Type B pancreatic cell (in vitro differentiated cells): ENCODE results near the gene NHSL1. TPM values are rescaled to one million over a fixed set of nuclear protein-coding genes. Genes with fewer than 3 reads are reported as not detected.
A peak's percentile ranks its signal among the peaks of the same experiment; 100 is the strongest.

Source experiments
- DNase-seq: peaks from one replicate; pipeline ENCODE4 v3.0.0; 2021; ENCODE audit warnings: mixed read lengths; ENCODE audit not compliant: unreplicated experiment; ENCODE audit errors: extremely low spot score
- H3K27ac Mint-ChIP-seq: 2 replicates; pipeline ENCODE4 v1.8.0; 2021; ENCODE audit warnings: mild to moderate bottlenecking, mixed read lengths
- H3K27me3 Mint-ChIP-seq: 2 replicates; pipeline ENCODE4 v1.8.0; 2021; ENCODE audit warnings: mixed read lengths
- H3K36me3 Mint-ChIP-seq: 2 replicates; pipeline ENCODE4 v1.8.0; 2021; ENCODE audit warnings: mixed read lengths
- H3K4me1 Mint-ChIP-seq: one replicate; pipeline ENCODE4 v1.8.0; 2021; ENCODE audit warnings: mixed read lengths; ENCODE audit not compliant: unreplicated experiment
- H3K4me3 Mint-ChIP-seq: 2 replicates; pipeline ENCODE4 v1.8.0; 2021; ENCODE audit warnings: mild to moderate bottlenecking, mixed read lengths
- H3K9me3 Mint-ChIP-seq: 2 replicates; pipeline ENCODE4 v1.8.0; 2021; ENCODE audit warnings: mixed read lengths
- total RNA-seq: library from RNA; stranded (reverse); gene quantifications from 2 replicates; pipeline ENCODE4 v1.2.1, GENCODE V29; 2021; ENCODE audit warnings: low replicate concordance
- TF ChIP-seq, protein P1 (sequence below): fragments of 200-600 bp; sonication (generic); conservative IDR thresholded peaks from 2 replicates; pipeline ENCODE4 v1.5.0; 2021; ENCODE audit warnings: antibody characterized with exemption, mild to moderate bottlenecking

Gene NHSL1
- total RNA-seq, 1 donor from 2014 or later, result 29.7 TPM

DNA sequence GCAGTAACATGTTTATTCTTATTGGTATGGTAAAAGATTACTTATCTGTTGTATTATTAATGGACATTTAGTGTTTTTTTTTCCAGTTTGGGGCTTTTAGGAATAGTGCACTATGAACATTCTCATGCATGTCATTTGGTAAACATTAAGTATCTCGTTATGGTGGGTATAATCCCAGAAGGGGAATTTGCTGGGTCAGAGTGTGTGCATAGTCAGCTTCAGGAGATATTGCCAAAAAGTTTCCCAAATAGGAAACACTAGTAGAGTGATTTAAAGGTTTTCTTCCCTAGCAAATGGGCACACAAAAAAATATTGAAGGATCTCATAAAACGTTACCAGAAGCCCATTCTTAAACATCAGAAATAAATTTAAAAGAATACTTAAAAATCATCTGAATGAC lies 25.2 kb upstream of the NHSL1 start:
- DNase-seq, result no peak
- H3K36me3 Mint-ChIP-seq, result peaks cover 10% of the 10 kb centered on the region
- no peak overlapping the region for H3K4me3 Mint-ChIP-seq
- peaks cover 38% of the 10 kb centered on the region for H3K4me1 Mint-ChIP-seq
- H3K27me3 Mint-ChIP-seq, result no peaks in the 10 kb centered on the region
- peak overlapping the region; percentile 13 for H3K27ac Mint-ChIP-seq
- TF ChIP-seq, protein P1, sequence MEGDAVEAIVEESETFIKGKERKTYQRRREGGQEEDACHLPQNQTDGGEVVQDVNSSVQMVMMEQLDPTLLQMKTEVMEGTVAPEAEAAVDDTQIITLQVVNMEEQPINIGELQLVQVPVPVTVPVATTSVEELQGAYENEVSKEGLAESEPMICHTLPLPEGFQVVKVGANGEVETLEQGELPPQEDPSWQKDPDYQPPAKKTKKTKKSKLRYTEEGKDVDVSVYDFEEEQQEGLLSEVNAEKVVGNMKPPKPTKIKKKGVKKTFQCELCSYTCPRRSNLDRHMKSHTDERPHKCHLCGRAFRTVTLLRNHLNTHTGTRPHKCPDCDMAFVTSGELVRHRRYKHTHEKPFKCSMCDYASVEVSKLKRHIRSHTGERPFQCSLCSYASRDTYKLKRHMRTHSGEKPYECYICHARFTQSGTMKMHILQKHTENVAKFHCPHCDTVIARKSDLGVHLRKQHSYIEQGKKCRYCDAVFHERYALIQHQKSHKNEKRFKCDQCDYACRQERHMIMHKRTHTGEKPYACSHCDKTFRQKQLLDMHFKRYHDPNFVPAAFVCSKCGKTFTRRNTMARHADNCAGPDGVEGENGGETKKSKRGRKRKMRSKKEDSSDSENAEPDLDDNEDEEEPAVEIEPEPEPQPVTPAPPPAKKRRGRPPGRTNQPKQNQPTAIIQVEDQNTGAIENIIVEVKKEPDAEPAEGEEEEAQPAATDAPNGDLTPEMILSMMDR, result no peak
- peaks cover 5% of the 10 kb centered on the region for H3K9me3 Mint-ChIP-seq

DNA sequence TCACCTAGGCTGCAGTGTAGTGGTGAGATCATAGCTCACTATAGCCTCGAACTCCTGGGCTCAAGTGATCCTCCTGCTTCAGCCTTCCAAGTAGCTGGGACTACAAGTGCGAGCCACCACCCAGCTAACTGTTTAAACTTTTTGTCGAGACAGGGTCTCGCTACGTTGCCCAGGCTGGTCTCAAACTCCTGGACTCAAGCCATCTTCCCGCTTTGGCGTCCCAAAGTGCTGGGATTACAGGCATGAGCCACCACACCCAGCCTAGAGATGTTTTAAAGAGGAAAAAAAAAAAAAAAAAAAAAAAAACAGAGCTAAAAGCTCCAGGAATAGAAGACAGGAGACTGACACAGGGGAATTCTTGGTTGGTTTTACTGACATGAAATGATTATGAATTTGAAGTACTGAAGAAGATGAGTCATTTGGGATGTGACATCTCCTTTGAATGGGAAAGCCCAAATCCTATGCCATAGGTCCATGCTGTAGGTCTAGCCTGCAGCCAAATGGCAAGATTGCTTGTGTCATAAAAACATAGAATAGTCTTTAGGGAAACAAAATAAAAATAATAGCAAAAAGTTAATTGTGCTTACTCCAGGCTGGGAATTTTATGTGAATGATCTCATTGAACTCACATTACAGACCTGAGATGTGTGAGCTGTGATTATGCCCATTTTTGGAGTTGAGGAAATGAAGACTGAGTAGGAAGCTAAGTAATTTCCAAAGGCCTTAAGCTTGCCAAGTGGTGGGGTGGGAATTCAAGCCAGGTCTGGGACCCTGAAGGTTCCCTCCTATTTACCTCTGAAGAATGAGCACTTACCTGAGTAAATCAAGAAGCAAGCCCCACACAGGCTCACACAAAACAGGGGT lies 24.3 kb upstream of the NHSL1 start:
- TF ChIP-seq, protein P1, result no peak
- no peaks in the 10 kb centered on the region for H3K27me3 Mint-ChIP-seq
- peak overlapping the region; percentile 13 for H3K27ac Mint-ChIP-seq
- DNase-seq, result no peak
- no peak overlapping the region for H3K4me3 Mint-ChIP-seq
- H3K9me3 Mint-ChIP-seq, result peaks cover 5% of the 10 kb centered on the region
- H3K4me1 Mint-ChIP-seq, result peaks cover 29% of the 10 kb centered on the region
- peaks cover 10% of the 10 kb centered on the region for H3K36me3 Mint-ChIP-seq

DNA sequence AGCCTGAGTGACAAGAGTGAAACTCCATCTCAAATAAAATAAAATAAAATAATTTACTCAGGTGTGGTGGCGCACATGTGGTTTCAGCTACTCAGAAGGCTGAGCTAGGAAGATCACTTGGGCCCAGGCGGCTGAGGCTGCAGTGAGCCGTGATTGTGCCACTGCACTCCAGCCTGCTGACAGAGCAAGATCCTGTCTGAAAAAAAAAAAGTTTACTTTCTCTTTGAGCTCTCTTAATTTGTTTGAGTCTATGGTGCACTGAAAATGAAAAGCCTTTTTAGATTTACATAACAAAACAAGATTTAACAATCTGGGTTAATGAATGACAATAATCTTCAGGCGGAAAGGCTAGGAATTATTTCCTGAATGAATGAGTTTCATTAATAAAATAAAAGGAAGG lies 23.3 kb upstream of the NHSL1 start:
- Mint-ChIP-seq H3K4me3 (no peak overlapping the region), H3K36me3 (peaks cover 9% of the 10 kb centered on the region), H3K27ac (no peak overlapping the region), H3K27me3 (no peaks in the 10 kb centered on the region), H3K4me1 (peaks cover 20% of the 10 kb centered on the region), H3K9me3 (peaks cover 3% of the 10 kb centered on the region)
- TF ChIP-seq, protein P1, result no peak
- no peak for DNase-seq

DNA sequence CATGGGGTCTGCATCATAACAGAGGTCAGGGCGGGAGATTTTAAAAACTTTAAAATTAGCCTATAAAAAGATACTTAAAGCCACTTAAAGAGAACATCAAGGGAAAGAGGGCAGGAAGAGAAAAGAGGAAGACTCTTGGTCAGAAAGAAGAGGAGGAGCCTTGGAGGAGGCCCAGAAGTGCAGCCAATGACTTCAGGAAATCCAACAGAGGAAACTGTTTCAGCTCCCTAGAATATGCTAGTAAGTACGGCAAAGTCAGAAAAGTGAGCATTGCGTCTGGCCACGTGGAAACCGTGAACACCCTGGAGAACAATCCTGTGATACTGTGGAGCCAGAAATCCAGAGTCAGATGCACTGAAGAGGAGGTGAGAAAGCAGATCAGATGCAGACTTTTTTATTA lies 22.5 kb upstream of the NHSL1 start:
- Mint-ChIP-seq H3K27ac (no peak overlapping the region), H3K4me3 (no peak overlapping the region), H3K4me1 (peaks cover 11% of the 10 kb centered on the region)

DNA sequence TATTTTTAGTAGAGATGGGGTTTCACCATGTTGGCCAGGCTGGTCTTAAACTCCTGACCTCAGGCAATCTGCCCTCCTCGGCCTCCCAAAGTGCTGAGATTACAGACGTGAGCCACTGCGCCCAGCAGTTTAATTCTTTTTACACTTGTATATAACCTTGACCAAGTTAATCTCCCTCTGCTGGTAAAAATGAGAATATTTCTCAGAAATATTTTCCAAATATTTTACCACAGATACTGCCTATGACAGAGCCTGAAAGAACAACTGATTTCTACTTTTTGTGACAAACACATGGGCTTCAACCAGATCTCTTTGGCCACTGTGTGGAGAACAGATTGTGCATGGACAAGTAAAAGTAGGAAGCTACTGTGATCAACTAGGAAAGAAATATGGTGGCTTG lies 21.2 kb upstream of the NHSL1 start:
- Mint-ChIP-seq H3K27ac (no peak overlapping the region), H3K9me3 (peaks cover 4% of the 10 kb centered on the region), H3K36me3 (peaks cover 10% of the 10 kb centered on the region), H3K27me3 (no peaks in the 10 kb centered on the region), H3K4me3 (no peak overlapping the region), H3K4me1 (peaks cover 12% of the 10 kb centered on the region)
- no peak for DNase-seq
- TF ChIP-seq, protein P1, result peak; percentile 70

More for the DNA sequence above, 22.5 kb upstream of the NHSL1 start:
- Mint-ChIP-seq H3K27me3 (no peaks in the 10 kb centered on the region), H3K36me3 (peaks cover 10% of the 10 kb centered on the region), H3K9me3 (peaks cover 4% of the 10 kb centered on the region)
- no peak for DNase-seq
- TF ChIP-seq, protein P1, result no peak
